GM12878 (cell line): ENCODE measurements around the gene PRM3. TPM values are rescaled to one million over a fixed set of nuclear protein-coding genes. Genes with fewer than 3 reads are reported as not detected.

Source experiments
- ATF7 ChIP-seq: fragments of 450-650 bp; IDR thresholded peaks from 2 replicates; pipeline ENCODE4 v1.6.1; 2016; ENCODE audit warnings: low read depth, mild to moderate bottlenecking
- BACH1 ChIP-seq: fragments of 450-650 bp; IDR thresholded peaks from 2 replicates; pipeline ENCODE4 v1.6.1; 2017; ENCODE audit warnings: mild to moderate bottlenecking, borderline replicate concordance
- E4F1 ChIP-seq: fragments of 450-650 bp; IDR thresholded peaks from 2 replicates; pipeline ENCODE4 v1.6.1; 2018; ENCODE audit warnings: borderline replicate concordance, mild to moderate bottlenecking; ENCODE audit not compliant: partially characterized antibody
- ESRRA ChIP-seq: IDR thresholded peaks from 2 replicates; pipeline ENCODE4 v1.6.1; 2012; ENCODE audit warnings: mild to moderate bottlenecking, low read length, improper control_type of control experiment
- FOXM1 ChIP-seq: IDR thresholded peaks from 2 replicates; pipeline ENCODE4 v1.6.1; 2012; ENCODE audit warnings: low read depth, mild to moderate bottlenecking, inconsistent platforms, low read length, moderate library complexity
- IRF3 ChIP-seq: fragments of 450-650 bp; IDR thresholded peaks from 2 replicates; pipeline ENCODE4 v1.6.1; 2014; ENCODE audit warnings: mild to moderate bottlenecking
- JUND ChIP-seq: IDR thresholded peaks from 2 replicates; pipeline ENCODE4 v1.6.1; 2012; ENCODE audit warnings: low read depth, mild to moderate bottlenecking, low read length, improper control_type of control experiment, moderate library complexity
- MAX ChIP-seq: IDR thresholded peaks from 2 replicates; pipeline ENCODE4 v1.6.1; 2012; ENCODE audit warnings: low read depth, low read length, improper control_type of control experiment
- MEF2B ChIP-seq: fragments of 450-650 bp; IDR thresholded peaks from 2 replicates; pipeline ENCODE4 v1.6.1; 2018; ENCODE audit warnings: mild to moderate bottlenecking, moderate library complexity; ENCODE audit not compliant: partially characterized antibody, poor library complexity, severe bottlenecking
- NFYA ChIP-seq: IDR thresholded peaks from 2 replicates; pipeline ENCODE4 v1.6.1; 2011; ENCODE audit warnings: low read depth, mild to moderate bottlenecking, low read length, improper control_type of control experiment, borderline replicate concordance
- NR2C1 ChIP-seq: fragments of 450-650 bp; IDR thresholded peaks from 2 replicates; pipeline ENCODE4 v1.6.1; 2017; ENCODE audit warnings: antibody characterized with exemption, mild to moderate bottlenecking, moderate library complexity
- NR2F1 ChIP-seq: fragments of 450-650 bp; conservative IDR thresholded peaks from 2 replicates; pipeline ENCODE4 v1.6.1; 2017; ENCODE audit warnings: mild to moderate bottlenecking
- PAX8 ChIP-seq: fragments of 450-650 bp; IDR thresholded peaks from 2 replicates; pipeline ENCODE4 v1.6.1; 2017; ENCODE audit warnings: mild to moderate bottlenecking, moderate library complexity
- RB1 ChIP-seq: fragments of 450-650 bp; formaldehyde crosslinking; IDR thresholded peaks from 2 replicates; pipeline ENCODE4 v1.6.1; 2017; ENCODE audit warnings: mild to moderate bottlenecking, borderline replicate concordance
- RBBP5 ChIP-seq: fragments of 200-600 bp; sonication (generic); conservative IDR thresholded peaks from 2 replicates; pipeline ENCODE4 v1.6.1; 2016
- RELA ChIP-seq: fragments of 450-650 bp; IDR thresholded peaks from 2 replicates; pipeline ENCODE4 v1.8.0; 2014; ENCODE audit warnings: borderline replicate concordance; ENCODE audit not compliant: partially characterized antibody
- REST ChIP-seq: IDR thresholded peaks from 2 replicates; pipeline ENCODE4 v1.6.1; 2012; ENCODE audit warnings: mild to moderate bottlenecking, low read depth, low read length
- SMARCA5 ChIP-seq: fragments of 450-650 bp; IDR thresholded peaks from 2 replicates; pipeline ENCODE4 v1.6.1; 2017; ENCODE audit warnings: mild to moderate bottlenecking
- SMC3 ChIP-seq: IDR thresholded peaks from 2 replicates; pipeline ENCODE4 v1.6.1; 2011; ENCODE audit warnings: low read length, improper control_type of control experiment, borderline replicate concordance
- STAT3 ChIP-seq: IDR thresholded peaks from 2 replicates; pipeline ENCODE4 v1.6.1; 2011; ENCODE audit warnings: low read depth, low read length, improper control_type of control experiment
- TAF1 ChIP-seq: IDR thresholded peaks from 2 replicates; pipeline ENCODE4 v1.6.1; 2011; ENCODE audit warnings: mild to moderate bottlenecking, low read depth, low read length, borderline replicate concordance
- TCF12 ChIP-seq: IDR thresholded peaks from 2 replicates; pipeline ENCODE4 v1.6.1; 2011; ENCODE audit warnings: low read depth, mild to moderate bottlenecking, low read length
- YY1 ChIP-seq: IDR thresholded peaks from 2 replicates; pipeline ENCODE4 v1.6.1; 2011; ENCODE audit warnings: low read depth, mild to moderate bottlenecking, low read length
- ZNF217 ChIP-seq: fragments of 450-650 bp; IDR thresholded peaks from 2 replicates; pipeline ENCODE4 v1.6.1; 2017; ENCODE audit warnings: antibody characterized with exemption, mild to moderate bottlenecking
- ZNF24 ChIP-seq: fragments of 450-650 bp; IDR thresholded peaks from 2 replicates; pipeline ENCODE4 v1.6.1; 2017; ENCODE audit warnings: antibody characterized with exemption, mild to moderate bottlenecking
- polyA plus RNA-seq, 11 experiments: library from polyadenylated mRNA; depleted of rRNA in 4 of 11; unstranded in 6 of 11; stranded (reverse) in 5 of 11; fragments of >200 nt; fragmentation: Nextera tagmentation in 4 of 11; fragmentation: Illumina TruSeq in 1 of 11; extraction: Ambion mirVana in 4 of 11; extraction: Trizol in 1 of 11; gene quantifications; 1 replicate in 1 of 11; 2 replicates in 10 of 11; pipeline versions ENCODE4 v1.2.1 to v1.2.3, GENCODE V29; 2011 to 2016; ENCODE audit warnings: inconsistent platforms in 2 of 11, missing spikeins in 2 of 11, low read depth in 1 of 11
- total RNA-seq, 4 experiments: library from RNA; depleted of rRNA in 3 of 4; stranded (reverse); fragments of >200 nt in 3 of 4; fragmentation: Illumina TruSeq in 1 of 4; extraction: Trizol in 1 of 4; gene quantifications; 2 replicates each; pipeline versions ENCODE4 v1.2.1 to v1.2.3, GENCODE V29; 2013 to 2021

The PRM3 gene
- total and polyA plus RNA-seq, 10 of the 15 experiments (the other 5 are each of a cell fraction or from before 2014, with no cell fraction given): not detected

- TF ChIP-seq E4F1 (no peak), RB1 (no peak), ZNF217 (peak; percentile 92), SMC3 (peak; percentile 16; the same call in 1 of the 2 replicates), NR2F1 (peak; percentile 47; the same call in 1 of the 2 replicates), IRF3 (no peak), RELA (no peak), SMARCA5 (peak; percentile 98), TCF12 (peak; percentile 68; the same call in 1 of the 2 replicates), MAX (0 out of 2 replicates have a peak, but pooled peaks have one; percentile 36), STAT3 (no peak), ESRRA (peak; percentile 26), ZNF24 (no peak), NFYA (no peak), FOXM1 (no peak), BACH1 (peak; percentile 18; the same call in 1 of the 2 replicates), PAX8 (no peak), YY1 (no peak), REST (no peak), MEF2B (peak; percentile 96), TAF1 (no peak), ATF7 (peak; percentile 66), JUND (0 out of 2 replicates have a peak, but pooled peaks have one; percentile 5), RBBP5 (0 out of 2 replicates have a peak, but pooled peaks have one; percentile 30), NR2C1 (no peak)
These were observed 48.3 kb downstream of the PRM3 start (continued) for GRCh38 chr16:11224894-11225676.
